Measurements from ENCODE around the gene ATAD3B.

Gene ATAD3B

DNA sequence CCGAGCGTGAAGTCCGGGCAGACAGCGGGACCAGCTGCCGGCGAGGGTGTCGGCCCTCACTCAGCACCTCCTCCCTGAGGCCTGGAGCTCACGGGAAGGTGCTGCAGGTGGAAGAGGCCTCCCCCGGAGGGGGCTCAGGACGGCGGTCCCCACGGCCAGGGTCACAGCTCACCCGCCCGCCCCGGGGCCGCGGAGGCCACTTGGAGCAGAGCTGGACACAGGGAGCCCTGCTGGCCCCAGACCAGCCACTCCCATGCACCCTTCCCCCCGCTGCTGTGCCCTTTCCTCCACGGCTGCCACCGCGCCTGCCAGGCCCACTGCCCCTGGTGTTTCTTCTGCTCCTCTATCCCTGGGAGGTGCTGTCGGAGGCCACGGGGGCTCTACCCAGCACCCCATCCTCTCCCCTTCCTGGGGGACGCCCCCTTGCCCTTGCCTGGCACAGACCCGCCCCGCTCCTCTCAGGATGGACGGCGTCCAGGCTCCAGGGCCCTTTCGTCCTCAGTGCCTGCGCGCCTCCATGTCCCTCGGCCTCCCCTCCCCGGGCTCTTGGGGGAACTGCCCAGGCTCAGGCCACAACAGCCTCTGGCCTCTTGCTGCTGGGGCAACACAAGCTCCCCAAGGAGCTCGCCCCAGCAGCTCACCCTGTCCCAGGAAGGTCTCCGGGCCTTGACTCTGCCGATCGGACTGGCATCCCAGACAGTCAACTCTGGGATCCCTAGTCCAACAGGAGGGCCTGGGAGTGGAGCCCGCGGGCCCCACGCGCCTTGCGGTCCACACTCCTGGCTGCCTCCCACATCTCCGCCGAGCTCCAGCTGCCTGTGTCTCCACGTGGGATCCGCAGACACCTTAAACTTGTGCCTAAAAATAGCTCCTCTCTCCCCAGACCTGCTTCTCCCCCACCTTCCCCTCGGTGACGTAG is 64.7 kb downstream of the ATAD3B start:
- no peak overlapping the region for H3K27ac ChIP-seq (replicated peaks)
- no peak overlapping the region for H3K4me3 ChIP-seq (replicated peaks; ENCODE audit: insufficient read depth, low read length)
- TF ChIP-seq SPI1 (IDR thresholded peaks at IDR 0.05; ENCODE audit: borderline replicate concordance, low read depth), result no peak
- TF ChIP-seq POLR2AphosphoS5 (IDR thresholded peaks at IDR 0.05; ENCODE audit: low read depth), result no peak
- no peak for TF ChIP-seq GABPA (IDR thresholded peaks at IDR 0.05; ENCODE audit: low read depth)
- TF ChIP-seq, protein P1, sequence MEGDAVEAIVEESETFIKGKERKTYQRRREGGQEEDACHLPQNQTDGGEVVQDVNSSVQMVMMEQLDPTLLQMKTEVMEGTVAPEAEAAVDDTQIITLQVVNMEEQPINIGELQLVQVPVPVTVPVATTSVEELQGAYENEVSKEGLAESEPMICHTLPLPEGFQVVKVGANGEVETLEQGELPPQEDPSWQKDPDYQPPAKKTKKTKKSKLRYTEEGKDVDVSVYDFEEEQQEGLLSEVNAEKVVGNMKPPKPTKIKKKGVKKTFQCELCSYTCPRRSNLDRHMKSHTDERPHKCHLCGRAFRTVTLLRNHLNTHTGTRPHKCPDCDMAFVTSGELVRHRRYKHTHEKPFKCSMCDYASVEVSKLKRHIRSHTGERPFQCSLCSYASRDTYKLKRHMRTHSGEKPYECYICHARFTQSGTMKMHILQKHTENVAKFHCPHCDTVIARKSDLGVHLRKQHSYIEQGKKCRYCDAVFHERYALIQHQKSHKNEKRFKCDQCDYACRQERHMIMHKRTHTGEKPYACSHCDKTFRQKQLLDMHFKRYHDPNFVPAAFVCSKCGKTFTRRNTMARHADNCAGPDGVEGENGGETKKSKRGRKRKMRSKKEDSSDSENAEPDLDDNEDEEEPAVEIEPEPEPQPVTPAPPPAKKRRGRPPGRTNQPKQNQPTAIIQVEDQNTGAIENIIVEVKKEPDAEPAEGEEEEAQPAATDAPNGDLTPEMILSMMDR (IDR thresholded peaks at IDR 0.05; ENCODE audit: insufficient read depth, low read length), result no peak
- TF ChIP-seq, protein P2, sequence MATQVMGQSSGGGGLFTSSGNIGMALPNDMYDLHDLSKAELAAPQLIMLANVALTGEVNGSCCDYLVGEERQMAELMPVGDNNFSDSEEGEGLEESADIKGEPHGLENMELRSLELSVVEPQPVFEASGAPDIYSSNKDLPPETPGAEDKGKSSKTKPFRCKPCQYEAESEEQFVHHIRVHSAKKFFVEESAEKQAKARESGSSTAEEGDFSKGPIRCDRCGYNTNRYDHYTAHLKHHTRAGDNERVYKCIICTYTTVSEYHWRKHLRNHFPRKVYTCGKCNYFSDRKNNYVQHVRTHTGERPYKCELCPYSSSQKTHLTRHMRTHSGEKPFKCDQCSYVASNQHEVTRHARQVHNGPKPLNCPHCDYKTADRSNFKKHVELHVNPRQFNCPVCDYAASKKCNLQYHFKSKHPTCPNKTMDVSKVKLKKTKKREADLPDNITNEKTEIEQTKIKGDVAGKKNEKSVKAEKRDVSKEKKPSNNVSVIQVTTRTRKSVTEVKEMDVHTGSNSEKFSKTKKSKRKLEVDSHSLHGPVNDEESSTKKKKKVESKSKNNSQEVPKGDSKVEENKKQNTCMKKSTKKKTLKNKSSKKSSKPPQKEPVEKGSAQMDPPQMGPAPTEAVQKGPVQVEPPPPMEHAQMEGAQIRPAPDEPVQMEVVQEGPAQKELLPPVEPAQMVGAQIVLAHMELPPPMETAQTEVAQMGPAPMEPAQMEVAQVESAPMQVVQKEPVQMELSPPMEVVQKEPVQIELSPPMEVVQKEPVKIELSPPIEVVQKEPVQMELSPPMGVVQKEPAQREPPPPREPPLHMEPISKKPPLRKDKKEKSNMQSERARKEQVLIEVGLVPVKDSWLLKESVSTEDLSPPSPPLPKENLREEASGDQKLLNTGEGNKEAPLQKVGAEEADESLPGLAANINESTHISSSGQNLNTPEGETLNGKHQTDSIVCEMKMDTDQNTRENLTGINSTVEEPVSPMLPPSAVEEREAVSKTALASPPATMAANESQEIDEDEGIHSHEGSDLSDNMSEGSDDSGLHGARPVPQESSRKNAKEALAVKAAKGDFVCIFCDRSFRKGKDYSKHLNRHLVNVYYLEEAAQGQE (IDR thresholded peaks at IDR 0.05; ENCODE audit: insufficient replicate concordance, low read depth), result no peak
- no peaks in the 10 kb centered on the region for H3K27me3 ChIP-seq (ENCODE audit: insufficient read depth, poor library complexity, severe bottlenecking)
- no peak for DNase-seq (ENCODE audit: low read depth in 1 of 2, low spot score in 1 of 2)

DNA sequence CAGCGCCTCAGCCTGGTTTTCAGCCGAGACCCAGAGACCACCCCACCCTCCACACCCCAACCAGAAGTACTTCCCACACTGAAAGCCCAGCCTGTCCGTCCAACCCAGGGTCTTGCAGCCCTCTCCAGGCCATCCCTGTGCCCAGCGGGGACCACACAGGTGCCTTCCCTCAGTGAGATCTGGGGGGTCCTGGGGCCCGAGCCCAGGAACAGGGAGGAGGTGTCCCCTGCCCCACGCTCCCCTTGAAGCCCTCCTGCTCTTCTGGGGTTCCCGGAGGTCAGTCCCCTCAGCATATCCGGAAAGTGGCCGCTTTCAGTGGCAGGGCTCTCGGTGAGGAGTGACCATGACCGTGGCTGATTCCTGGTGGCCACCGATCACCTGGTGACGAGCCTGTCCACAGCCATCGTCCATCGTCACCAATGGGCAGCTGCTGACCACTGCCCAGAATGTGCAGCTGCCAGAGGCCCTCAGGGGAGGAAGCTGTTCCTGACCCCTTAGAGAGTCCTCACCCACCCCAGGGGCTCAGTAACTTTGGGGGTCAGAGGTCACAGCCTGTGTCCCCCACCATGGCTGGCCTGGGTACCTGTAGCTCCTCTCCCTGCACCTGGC is 65.5 kb downstream of the ATAD3B start:
- no peak; the same call in 1 of the 2 replicates for TF ChIP-seq POLR2AphosphoS5 (IDR thresholded peaks at IDR 0.05; ENCODE audit: low read depth)
- TF ChIP-seq, protein P2 (IDR thresholded peaks at IDR 0.05; ENCODE audit: insufficient replicate concordance, low read depth), result no peak
- TF ChIP-seq, protein P1 (IDR thresholded peaks at IDR 0.05; ENCODE audit: insufficient read depth, low read length), result no peak
- TF ChIP-seq SPI1 (IDR thresholded peaks at IDR 0.05; ENCODE audit: borderline replicate concordance, low read depth), result no peak
- TF ChIP-seq GABPA (IDR thresholded peaks at IDR 0.05; ENCODE audit: low read depth), result no peak
- H3K27me3 ChIP-seq (ENCODE audit: insufficient read depth, poor library complexity, severe bottlenecking), result no peaks in the 10 kb centered on the region

DNA sequence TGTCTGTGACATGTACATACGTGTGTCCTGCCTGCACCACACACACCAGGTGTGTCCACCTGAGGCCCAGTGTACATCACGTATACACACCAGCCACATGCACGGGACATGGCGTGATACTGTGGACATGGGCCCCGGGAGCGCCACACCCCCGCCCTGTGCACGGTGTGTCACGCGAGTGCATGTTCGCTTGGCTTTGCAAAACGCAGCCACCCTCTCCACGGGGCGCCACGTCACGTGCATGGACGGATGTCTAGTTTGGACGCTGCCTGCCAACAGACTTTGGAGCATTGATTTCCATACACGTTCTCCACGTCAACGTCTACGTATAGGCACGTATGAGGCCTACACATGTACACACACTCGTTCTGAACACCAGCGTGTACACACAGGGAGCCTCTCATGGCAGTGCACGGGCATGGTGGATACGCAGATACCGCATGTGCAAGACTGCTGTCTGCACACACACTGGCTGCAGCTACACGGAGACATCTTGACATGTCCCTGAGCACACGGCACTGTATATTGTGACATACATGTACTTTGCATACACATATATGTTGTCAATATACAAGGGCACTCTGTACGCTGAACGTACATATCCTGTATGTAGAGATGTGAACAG is 66.2 kb downstream of the ATAD3B start:
- H3K27me3 ChIP-seq (ENCODE audit: insufficient read depth, poor library complexity, severe bottlenecking), result no peaks in the 10 kb centered on the region

More for the DNA sequence above, 65.5 kb downstream of the ATAD3B start:
- no peak overlapping the region for H3K27ac ChIP-seq (replicated peaks)
- H3K4me3 ChIP-seq (replicated peaks; ENCODE audit: insufficient read depth, low read length), result no peak overlapping the region
- DNase-seq (ENCODE audit: low read depth in 1 of 2, low spot score in 1 of 2), result no peak

More for the DNA sequence above, 66.2 kb downstream of the ATAD3B start:
- Histone ChIP-seq H3K4me3 (replicated peaks; ENCODE audit: insufficient read depth, low read length) (no peak overlapping the region), H3K27ac (replicated peaks) (no peak overlapping the region)
- no peak for DNase-seq (ENCODE audit: low read depth in 1 of 2, low spot score in 1 of 2)
- TF ChIP-seq SPI1 (IDR thresholded peaks at IDR 0.05; ENCODE audit: borderline replicate concordance, low read depth) (no peak), POLR2AphosphoS5 (IDR thresholded peaks at IDR 0.05; ENCODE audit: low read depth) (no peak), GABPA (IDR thresholded peaks at IDR 0.05; ENCODE audit: low read depth) (no peak)
- TF ChIP-seq, protein P2 (IDR thresholded peaks at IDR 0.05; ENCODE audit: insufficient replicate concordance, low read depth), result no peak
- TF ChIP-seq, protein P1 (IDR thresholded peaks at IDR 0.05; ENCODE audit: insufficient read depth, low read length), result no peak
